HL-60 (cell line): ENCODE measurements around the gene SLC25A23.

Source experiments
- DNase-seq, 2 experiments: peaks; one replicate each; pipeline ENCODE4 v3.0.0-alpha.2; 2010 to 2020; ENCODE audit warnings: low read depth in 1 of 2, low spot score in 1 of 2
- H3K27ac ChIP-seq: fragments of 250-450 bp; sonication (Bioruptor Pico); replicated peaks from 2 replicates; pipeline ENCODE4 v1.5.1; 2020; ENCODE audit warnings: mild to moderate bottlenecking, moderate library complexity
- H3K27me3 ChIP-seq: fragments of 250-450 bp; sonication (Bioruptor Pico); 2 replicates; pipeline ENCODE4 v1.5.1; 2021; ENCODE audit warnings: mild to moderate bottlenecking, moderate library complexity; ENCODE audit not compliant: insufficient read depth, poor library complexity, severe bottlenecking
- H3K4me3 ChIP-seq: replicated peaks from 2 replicates; pipeline ENCODE4 v1.5.1; 2011; ENCODE audit warnings: mild to moderate bottlenecking, control low read depth, low read length; ENCODE audit not compliant: insufficient read depth
- CTCF ChIP-seq: IDR thresholded peaks from one replicate; pipeline ENCODE4 v1.5.1; 2011; ENCODE audit warnings: low read length, control low read depth, inconsistent platforms; ENCODE audit not compliant: insufficient read depth
- GABPA ChIP-seq: IDR thresholded peaks from 2 replicates; pipeline ENCODE4 v1.6.1; 2012; ENCODE audit warnings: low read depth
- POLR2AphosphoS5 ChIP-seq: IDR thresholded peaks from 2 replicates; pipeline ENCODE4 v1.6.1; 2012; ENCODE audit warnings: low read depth
- SPI1 ChIP-seq: IDR thresholded peaks from 2 replicates; pipeline ENCODE4 v1.6.1; 2012; ENCODE audit warnings: low read depth, mild to moderate bottlenecking, borderline replicate concordance
- TF ChIP-seq, protein P1 (sequence below): IDR thresholded peaks from 2 replicates; pipeline ENCODE4 v1.6.1; 2012; ENCODE audit warnings: low read depth; ENCODE audit not compliant: insufficient replicate concordance

Gene SLC25A23

DNA sequence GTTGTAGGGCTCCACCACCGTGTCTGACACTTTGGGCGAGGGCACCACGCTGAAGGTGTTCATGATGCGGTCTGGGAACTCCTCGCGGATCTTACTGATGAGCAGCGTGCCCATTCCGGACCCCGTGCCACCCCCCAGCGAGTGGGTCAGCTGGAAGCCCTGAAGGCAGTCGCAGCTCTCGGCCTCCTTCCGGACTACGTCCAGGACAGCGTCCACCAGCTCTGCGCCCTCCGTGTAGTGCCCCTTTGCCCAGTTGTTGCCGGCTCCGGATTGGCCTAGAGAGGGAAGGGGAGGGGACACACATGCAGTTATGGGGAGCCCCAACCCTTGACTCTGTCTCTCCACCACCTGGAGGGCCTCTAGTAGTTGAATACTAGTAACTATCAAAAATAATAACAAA, 36.4 kb upstream of the SLC25A23 start:
- H3K27ac ChIP-seq = no peak overlapping the region
- TF ChIP-seq GABPA = no peak
- no peak for TF ChIP-seq SPI1
- TF ChIP-seq POLR2AphosphoS5 = no peak

DNA sequence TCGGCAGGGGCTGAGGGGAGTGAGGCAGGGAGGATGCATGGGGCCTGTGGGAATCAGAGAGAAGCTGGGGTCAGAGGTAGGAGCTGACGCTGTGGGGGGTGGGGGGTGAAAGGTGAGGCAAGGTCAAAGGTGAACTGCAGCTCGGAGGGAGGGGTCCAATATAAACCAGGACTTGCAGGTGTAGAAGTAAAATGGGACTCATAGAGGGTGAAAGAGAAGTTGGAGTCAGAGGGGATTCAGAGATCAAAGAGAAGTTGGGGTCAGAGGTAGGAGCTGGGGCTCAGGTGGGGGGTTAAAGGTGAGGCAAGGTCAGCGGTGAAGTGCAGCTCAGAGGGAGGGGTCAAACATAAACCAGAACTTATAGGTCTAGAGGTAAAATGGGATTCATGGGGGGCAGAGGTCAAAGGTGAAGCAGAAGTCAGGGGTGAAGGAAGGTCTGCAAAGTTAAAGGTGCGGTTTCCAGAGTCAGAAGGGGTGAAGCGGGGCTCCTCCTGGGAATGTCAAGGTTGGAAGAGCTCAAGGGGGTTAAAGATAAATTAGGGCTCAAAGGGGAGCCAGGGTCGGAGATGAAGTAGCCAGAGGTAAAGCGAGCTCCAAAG, 34.9 kb upstream of the SLC25A23 start:
- H3K27me3 ChIP-seq = no peaks in the 10 kb centered on the region
- TF ChIP-seq CTCF (no peak), POLR2AphosphoS5 (no peak), SPI1 (no peak), GABPA (no peak)
- TF ChIP-seq, protein P1, sequence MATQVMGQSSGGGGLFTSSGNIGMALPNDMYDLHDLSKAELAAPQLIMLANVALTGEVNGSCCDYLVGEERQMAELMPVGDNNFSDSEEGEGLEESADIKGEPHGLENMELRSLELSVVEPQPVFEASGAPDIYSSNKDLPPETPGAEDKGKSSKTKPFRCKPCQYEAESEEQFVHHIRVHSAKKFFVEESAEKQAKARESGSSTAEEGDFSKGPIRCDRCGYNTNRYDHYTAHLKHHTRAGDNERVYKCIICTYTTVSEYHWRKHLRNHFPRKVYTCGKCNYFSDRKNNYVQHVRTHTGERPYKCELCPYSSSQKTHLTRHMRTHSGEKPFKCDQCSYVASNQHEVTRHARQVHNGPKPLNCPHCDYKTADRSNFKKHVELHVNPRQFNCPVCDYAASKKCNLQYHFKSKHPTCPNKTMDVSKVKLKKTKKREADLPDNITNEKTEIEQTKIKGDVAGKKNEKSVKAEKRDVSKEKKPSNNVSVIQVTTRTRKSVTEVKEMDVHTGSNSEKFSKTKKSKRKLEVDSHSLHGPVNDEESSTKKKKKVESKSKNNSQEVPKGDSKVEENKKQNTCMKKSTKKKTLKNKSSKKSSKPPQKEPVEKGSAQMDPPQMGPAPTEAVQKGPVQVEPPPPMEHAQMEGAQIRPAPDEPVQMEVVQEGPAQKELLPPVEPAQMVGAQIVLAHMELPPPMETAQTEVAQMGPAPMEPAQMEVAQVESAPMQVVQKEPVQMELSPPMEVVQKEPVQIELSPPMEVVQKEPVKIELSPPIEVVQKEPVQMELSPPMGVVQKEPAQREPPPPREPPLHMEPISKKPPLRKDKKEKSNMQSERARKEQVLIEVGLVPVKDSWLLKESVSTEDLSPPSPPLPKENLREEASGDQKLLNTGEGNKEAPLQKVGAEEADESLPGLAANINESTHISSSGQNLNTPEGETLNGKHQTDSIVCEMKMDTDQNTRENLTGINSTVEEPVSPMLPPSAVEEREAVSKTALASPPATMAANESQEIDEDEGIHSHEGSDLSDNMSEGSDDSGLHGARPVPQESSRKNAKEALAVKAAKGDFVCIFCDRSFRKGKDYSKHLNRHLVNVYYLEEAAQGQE = no peak
- DNase-seq = no peak
- H3K27ac ChIP-seq = no peak overlapping the region
- H3K4me3 ChIP-seq = no peak overlapping the region

More for the DNA sequence above, 36.4 kb upstream of the SLC25A23 start:
- DNase-seq = no peak
- Histone ChIP-seq H3K27me3 (peaks cover 1% of the 10 kb centered on the region), H3K4me3 (no peak overlapping the region)

DNA sequence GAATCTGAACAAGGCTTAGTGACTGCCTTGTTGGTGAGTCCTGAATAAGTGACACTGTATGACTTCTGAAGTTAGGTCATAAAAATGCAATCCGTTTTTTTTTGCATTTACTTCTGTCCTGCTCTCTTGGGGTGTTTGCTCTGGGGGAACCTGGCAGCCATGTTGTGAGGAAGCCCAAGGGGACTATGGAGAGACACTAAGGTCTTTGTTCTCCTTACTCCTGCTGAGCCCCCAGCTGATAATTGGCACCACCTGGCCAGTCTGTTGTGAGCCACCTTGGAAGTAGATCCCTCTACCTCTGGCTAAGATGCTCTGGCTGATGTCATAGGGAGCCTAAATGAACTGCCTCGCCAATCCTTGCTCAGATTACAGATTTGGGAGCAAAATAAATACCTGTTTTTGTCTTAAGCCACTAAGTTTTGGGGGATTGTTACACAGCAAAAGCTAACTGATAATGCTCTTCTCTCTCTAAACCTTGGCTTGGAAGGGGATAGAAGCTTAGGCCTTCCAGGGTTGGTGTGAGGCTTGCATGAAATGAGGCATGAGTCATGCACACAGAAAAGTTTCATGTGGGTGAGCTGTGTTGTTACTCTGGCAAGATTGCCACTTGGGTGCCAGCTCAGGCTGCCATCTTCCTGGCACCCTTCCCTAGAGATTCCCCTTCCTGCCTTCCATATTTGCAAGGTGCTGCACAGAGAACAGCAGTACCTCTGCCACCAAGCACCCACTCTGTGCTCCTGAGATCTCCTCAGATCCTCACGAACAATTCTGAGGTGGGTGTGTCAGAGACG, 32.4 kb upstream of the SLC25A23 start:
- no peak for DNase-seq
- TF ChIP-seq POLR2AphosphoS5 (no peak), GABPA (no peak), CTCF (no peak), SPI1 (no peak)
- TF ChIP-seq, protein P1 = no peak
- Histone ChIP-seq H3K27ac (no peak overlapping the region), H3K4me3 (no peak overlapping the region), H3K27me3 (no peaks in the 10 kb centered on the region)

GRCh38 chr19:6490134-6490533, 30.5 kb upstream of the SLC25A23 start:
- Histone ChIP-seq H3K27ac (no peak overlapping the region), H3K4me3 (no peak overlapping the region), H3K27me3 (no peaks in the 10 kb centered on the region)
- TF ChIP-seq CTCF = no peak
- TF ChIP-seq, protein P1 = no peak
- no peak for DNase-seq
